HEK293 (cell line): ENCODE results near the gene MAEA.
"Not testable (repeated sequence)": the region's sequence is repeated elsewhere in the genome, so short reads cannot be mapped to it uniquely, and the experiment has no call there.

ENCODE experiments used
- CTCF ChIA-PET: fragments of 350-600 bp; formaldehyde crosslinking; extraction: SDS; loops from one replicate; lab custom pipeline; 2021; ENCODE audit warnings: antibody characterized with exemption; lab: Yijun Ruan, JAX
- POLR2A ChIA-PET: fragments of 300-600 bp; formaldehyde crosslinking; extraction: SDS; loops from one replicate; lab custom pipeline; 2020; ENCODE audit warnings: antibody characterized with exemption, inconsistent platforms; lab: Yijun Ruan, JAX
- H3K27ac ChIP-seq: fragments of 200-500 bp; sonication (Bioruptor generic); 2 replicates; pipeline ENCODE4 v1.5.1; 2014; ENCODE audit warnings: low read depth, low read length, control low read depth, inconsistent platforms; ENCODE audit errors: extremely low read depth
- H3K36me3 ChIP-seq, 2 experiments: fragments of 200-500 bp in 1 of 2; sonication (Bioruptor generic) in 1 of 2; 1 replicate in 1 of 2; 2 replicates in 1 of 2; pipeline ENCODE4 v1.5.1; 2014 to 2017; ENCODE audit warnings: inconsistent platforms in 2 of 2, low read length in 2 of 2; ENCODE audit not compliant: control insufficient read depth in 2 of 2, insufficient read depth in 1 of 2
- H3K4me1 ChIP-seq: fragments of 200-500 bp; sonication (Bioruptor generic); 2 replicates; pipeline ENCODE4 v1.5.1; 2014; ENCODE audit warnings: mild to moderate bottlenecking, low read length, inconsistent platforms; ENCODE audit not compliant: control insufficient read depth, insufficient read depth
- H3K4me3 ChIP-seq: 2 replicates; pipeline ENCODE4 v1.5.1; 2011; ENCODE audit warnings: low read depth, mild to moderate bottlenecking, control low read depth, low read length, moderate library complexity
- H3K9me3 ChIP-seq: fragments of 200-500 bp; sonication (Bioruptor generic); 2 replicates; pipeline ENCODE4 v1.5.1; 2014; ENCODE audit warnings: low read depth, low read length, inconsistent platforms; ENCODE audit not compliant: control insufficient read depth, insufficient read depth
- GFI1B ChIP-seq: fragments of 450-650 bp; formaldehyde crosslinking; IDR thresholded peaks from 2 replicates; pipeline ENCODE4 v1.5.1; 2016; ENCODE audit warnings: missing biosample characterization, missing genetic modification characterization
- KLF10 ChIP-seq: fragments of 450-650 bp; IDR thresholded peaks from 2 replicates; pipeline ENCODE4 v1.5.1; 2018; ENCODE audit warnings: missing biosample characterization, mild to moderate bottlenecking, missing genetic modification characterization
- KLF16 ChIP-seq: fragments of 450-650 bp; formaldehyde crosslinking; IDR thresholded peaks from 2 replicates; pipeline ENCODE4 v1.5.1; 2017; ENCODE audit warnings: missing biosample characterization, missing genetic modification characterization
- ZBTB8A ChIP-seq: fragments of 450-650 bp; formaldehyde crosslinking; IDR thresholded peaks from 2 replicates; pipeline ENCODE4 v1.5.1; 2016; ENCODE audit warnings: missing biosample characterization, missing genetic modification characterization
- ZNF132 ChIP-seq: fragments of 450-650 bp; formaldehyde crosslinking; IDR thresholded peaks from 2 replicates; pipeline ENCODE4 v1.5.1; 2017; ENCODE audit warnings: missing biosample characterization, missing genetic modification characterization, borderline replicate concordance
- ZNF157 ChIP-seq: fragments of 450-650 bp; formaldehyde crosslinking; IDR thresholded peaks from 2 replicates; pipeline ENCODE4 v1.5.1; 2016; ENCODE audit warnings: missing biosample characterization, missing genetic modification characterization
- ZNF214 ChIP-seq: fragments of 450-650 bp; formaldehyde crosslinking; IDR thresholded peaks from 2 replicates; pipeline ENCODE4 v1.5.1; 2017; ENCODE audit warnings: missing biosample characterization, mild to moderate bottlenecking, missing genetic modification characterization, borderline replicate concordance
- ZNF239 ChIP-seq: fragments of 450-650 bp; formaldehyde crosslinking; IDR thresholded peaks from 2 replicates; pipeline ENCODE4 v1.5.1; 2016; ENCODE audit warnings: missing biosample characterization, missing genetic modification characterization
- ZNF311 ChIP-seq: fragments of 450-650 bp; formaldehyde crosslinking; IDR thresholded peaks from 2 replicates; pipeline ENCODE4 v1.5.1; 2017; ENCODE audit warnings: missing biosample characterization, missing genetic modification characterization, borderline replicate concordance
- ZNF341 ChIP-seq: fragments of 450-650 bp; formaldehyde crosslinking; IDR thresholded peaks from 2 replicates; pipeline ENCODE4; 2016; ENCODE audit warnings: low read depth, missing biosample characterization, missing genetic modification characterization
- ZNF366 ChIP-seq: fragments of 450-650 bp; formaldehyde crosslinking; conservative IDR thresholded peaks from 2 replicates; pipeline ENCODE4 v1.5.1; 2016; ENCODE audit warnings: missing biosample characterization, missing genetic modification characterization
- ZNF426 ChIP-seq: fragments of 450-650 bp; formaldehyde crosslinking; IDR thresholded peaks from 2 replicates; pipeline ENCODE4 v1.5.1; 2017; ENCODE audit warnings: missing biosample characterization, missing genetic modification characterization, mild to moderate bottlenecking, inconsistent platforms, moderate library complexity
- ZNF555 ChIP-seq: fragments of 450-650 bp; formaldehyde crosslinking; conservative IDR thresholded peaks from 2 replicates; pipeline ENCODE4 v1.5.1; 2017; ENCODE audit warnings: missing biosample characterization, mild to moderate bottlenecking, missing genetic modification characterization, inconsistent platforms
- ZNF701 ChIP-seq: fragments of 450-650 bp; formaldehyde crosslinking; IDR thresholded peaks from 2 replicates; pipeline ENCODE4 v1.5.1; 2016; ENCODE audit warnings: missing biosample characterization, missing genetic modification characterization
- ZNF747 ChIP-seq: fragments of 450-650 bp; formaldehyde crosslinking; IDR thresholded peaks from 2 replicates; pipeline ENCODE4 v1.5.1; 2016; ENCODE audit warnings: missing biosample characterization, missing genetic modification characterization
- ZNF76 ChIP-seq: fragments of 450-650 bp; formaldehyde crosslinking; IDR thresholded peaks from 2 replicates; pipeline ENCODE4; 2016; ENCODE audit warnings: low read depth, missing biosample characterization, missing genetic modification characterization, borderline replicate concordance
- ZNF830 ChIP-seq: fragments of 450-650 bp; IDR thresholded peaks from 2 replicates; pipeline ENCODE4 v1.5.0; 2018; ENCODE audit warnings: missing biosample characterization, missing genetic modification characterization, low read depth, mild to moderate bottlenecking, moderate library complexity
- ZSCAN16 ChIP-seq: fragments of 450-650 bp; formaldehyde crosslinking; IDR thresholded peaks from 2 replicates; pipeline ENCODE4 v1.5.1; 2016; ENCODE audit warnings: missing biosample characterization, missing genetic modification characterization
- TF ChIP-seq, protein P1 (sequence below): fragments of 450-650 bp; formaldehyde crosslinking; IDR thresholded peaks from 2 replicates; pipeline ENCODE4 v1.5.1; 2016; ENCODE audit warnings: missing biosample characterization, missing genetic modification characterization
- TF ChIP-seq, protein P2 (sequence below): fragments of 450-650 bp; formaldehyde crosslinking; IDR thresholded peaks from 2 replicates; pipeline ENCODE4 v1.5.1; 2016; ENCODE audit warnings: missing biosample characterization, missing genetic modification characterization
- TF ChIP-seq, protein P3 (sequence below): fragments of 450-650 bp; formaldehyde crosslinking; IDR thresholded peaks from 2 replicates; pipeline ENCODE4 v1.5.1; 2017; ENCODE audit warnings: missing biosample characterization, missing genetic modification characterization
- TF ChIP-seq, protein P4 (sequence below): fragments of 450-650 bp; formaldehyde crosslinking; IDR thresholded peaks from 2 replicates; pipeline ENCODE4 v1.5.1; 2016; ENCODE audit warnings: missing biosample characterization, missing genetic modification characterization
- TF ChIP-seq, protein P5 (sequence below): fragments of 450-650 bp; formaldehyde crosslinking; IDR thresholded peaks from 2 replicates; pipeline ENCODE4 v1.5.1; 2017; ENCODE audit warnings: missing biosample characterization, missing genetic modification characterization

The MAEA gene

DNA sequence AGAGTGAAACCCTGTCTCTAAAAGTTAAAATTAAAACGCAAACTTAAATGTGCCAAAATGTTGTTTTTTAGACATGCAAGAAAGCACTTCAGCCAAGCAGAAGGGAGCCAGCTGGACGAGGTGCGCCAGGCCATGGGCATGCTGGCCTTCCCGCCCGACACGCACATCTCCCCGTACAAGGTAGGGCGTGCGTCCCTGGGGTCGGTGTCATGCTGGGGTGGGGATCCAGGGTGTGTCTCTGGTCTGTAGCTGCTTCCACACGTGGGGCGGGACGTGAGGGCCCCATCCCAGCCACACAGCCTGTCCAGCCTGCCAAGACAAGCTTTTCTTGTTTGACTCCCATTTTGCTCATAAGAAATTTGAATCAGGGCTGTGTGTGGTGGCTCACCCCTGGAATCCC is 43.0 kb downstream of the MAEA start:
- Histone ChIP-seq H3K27ac (no peak overlapping the region), H3K4me1 (no peaks in the 10 kb centered on the region), H3K4me3 (no peak overlapping the region), H3K36me3 (peaks cover 0 to 82% of the 10 kb centered on the region in 2 experiments; a peak in 1 of 3 replicates), H3K9me3 (no peaks in the 10 kb centered on the region)
- no peak for TF ChIP-seq ZNF157 (tag by site-specific recombination)
- TF ChIP-seq ZNF555 (tag by site-specific recombination), result no peak
- TF ChIP-seq, protein P1, sequence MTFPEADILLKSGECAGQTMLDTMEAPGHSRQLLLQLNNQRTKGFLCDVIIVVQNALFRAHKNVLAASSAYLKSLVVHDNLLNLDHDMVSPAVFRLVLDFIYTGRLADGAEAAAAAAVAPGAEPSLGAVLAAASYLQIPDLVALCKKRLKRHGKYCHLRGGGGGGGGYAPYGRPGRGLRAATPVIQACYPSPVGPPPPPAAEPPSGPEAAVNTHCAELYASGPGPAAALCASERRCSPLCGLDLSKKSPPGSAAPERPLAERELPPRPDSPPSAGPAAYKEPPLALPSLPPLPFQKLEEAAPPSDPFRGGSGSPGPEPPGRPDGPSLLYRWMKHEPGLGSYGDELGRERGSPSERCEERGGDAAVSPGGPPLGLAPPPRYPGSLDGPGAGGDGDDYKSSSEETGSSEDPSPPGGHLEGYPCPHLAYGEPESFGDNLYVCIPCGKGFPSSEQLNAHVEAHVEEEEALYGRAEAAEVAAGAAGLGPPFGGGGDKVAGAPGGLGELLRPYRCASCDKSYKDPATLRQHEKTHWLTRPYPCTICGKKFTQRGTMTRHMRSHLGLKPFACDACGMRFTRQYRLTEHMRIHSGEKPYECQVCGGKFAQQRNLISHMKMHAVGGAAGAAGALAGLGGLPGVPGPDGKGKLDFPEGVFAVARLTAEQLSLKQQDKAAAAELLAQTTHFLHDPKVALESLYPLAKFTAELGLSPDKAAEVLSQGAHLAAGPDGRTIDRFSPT (tag by site-specific recombination), result no peak
- no peak for TF ChIP-seq ZSCAN16 (tag by site-specific recombination)
- no peak for TF ChIP-seq ZNF426 (tag by site-specific recombination)
- ChIA-PET POLR2A (no interaction called here), CTCF (no interaction called here)

DNA sequence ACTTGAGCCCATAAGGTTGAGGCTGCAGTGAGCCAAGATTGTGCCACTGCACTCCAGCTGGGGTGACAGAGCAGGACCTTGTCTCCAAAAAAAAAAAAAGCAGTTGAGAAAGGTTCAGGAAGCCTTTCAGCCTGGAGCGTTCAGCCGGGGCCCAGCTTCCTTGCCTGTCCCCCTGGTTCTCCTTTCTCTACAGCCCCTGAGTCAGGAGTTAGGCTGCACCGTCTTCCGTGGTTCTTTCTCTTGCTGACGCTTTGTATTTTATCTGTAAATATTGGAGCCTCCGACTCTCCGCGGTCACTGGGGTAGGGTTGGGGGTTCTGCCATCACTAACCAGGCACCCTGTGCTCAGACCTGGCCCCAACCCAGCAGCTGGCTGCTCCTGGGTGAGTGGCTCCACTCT is 43.6 kb downstream of the MAEA start:
- ChIA-PET POLR2A (no interaction called here), CTCF (no interaction called here)
- no peak overlapping the region for H3K27ac ChIP-seq
- peaks cover 0 to 82% of the 10 kb centered on the region in 2 experiments; a peak in 1 of 3 replicates for H3K36me3 ChIP-seq
- no peaks in the 10 kb centered on the region for H3K4me1 ChIP-seq
- TF ChIP-seq ZNF311 (no peak), GFI1B (no peak), ZNF701 (tag by site-specific recombination) (no peak), ZNF157 (tag by site-specific recombination) (no peak), ZNF830 (tag by site-specific recombination) (no peak), ZNF341 (tag by site-specific recombination) (no peak), ZBTB8A (tag by site-specific recombination) (no peak), ZNF132 (tag by site-specific recombination) (no peak), ZNF239 (tag by site-specific recombination) (no peak), KLF16 (tag by site-specific recombination) (no peak), ZNF747 (tag by site-specific recombination) (no peak), ZNF76 (no peak), ZNF214 (tag by site-specific recombination) (no peak), KLF10 (no peak), ZNF366 (tag by site-specific recombination) (no peak)
- TF ChIP-seq, protein P2, sequence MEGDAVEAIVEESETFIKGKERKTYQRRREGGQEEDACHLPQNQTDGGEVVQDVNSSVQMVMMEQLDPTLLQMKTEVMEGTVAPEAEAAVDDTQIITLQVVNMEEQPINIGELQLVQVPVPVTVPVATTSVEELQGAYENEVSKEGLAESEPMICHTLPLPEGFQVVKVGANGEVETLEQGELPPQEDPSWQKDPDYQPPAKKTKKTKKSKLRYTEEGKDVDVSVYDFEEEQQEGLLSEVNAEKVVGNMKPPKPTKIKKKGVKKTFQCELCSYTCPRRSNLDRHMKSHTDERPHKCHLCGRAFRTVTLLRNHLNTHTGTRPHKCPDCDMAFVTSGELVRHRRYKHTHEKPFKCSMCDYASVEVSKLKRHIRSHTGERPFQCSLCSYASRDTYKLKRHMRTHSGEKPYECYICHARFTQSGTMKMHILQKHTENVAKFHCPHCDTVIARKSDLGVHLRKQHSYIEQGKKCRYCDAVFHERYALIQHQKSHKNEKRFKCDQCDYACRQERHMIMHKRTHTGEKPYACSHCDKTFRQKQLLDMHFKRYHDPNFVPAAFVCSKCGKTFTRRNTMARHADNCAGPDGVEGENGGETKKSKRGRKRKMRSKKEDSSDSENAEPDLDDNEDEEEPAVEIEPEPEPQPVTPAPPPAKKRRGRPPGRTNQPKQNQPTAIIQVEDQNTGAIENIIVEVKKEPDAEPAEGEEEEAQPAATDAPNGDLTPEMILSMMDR (tag by site-specific recombination), result no peak
- TF ChIP-seq, protein P3, sequence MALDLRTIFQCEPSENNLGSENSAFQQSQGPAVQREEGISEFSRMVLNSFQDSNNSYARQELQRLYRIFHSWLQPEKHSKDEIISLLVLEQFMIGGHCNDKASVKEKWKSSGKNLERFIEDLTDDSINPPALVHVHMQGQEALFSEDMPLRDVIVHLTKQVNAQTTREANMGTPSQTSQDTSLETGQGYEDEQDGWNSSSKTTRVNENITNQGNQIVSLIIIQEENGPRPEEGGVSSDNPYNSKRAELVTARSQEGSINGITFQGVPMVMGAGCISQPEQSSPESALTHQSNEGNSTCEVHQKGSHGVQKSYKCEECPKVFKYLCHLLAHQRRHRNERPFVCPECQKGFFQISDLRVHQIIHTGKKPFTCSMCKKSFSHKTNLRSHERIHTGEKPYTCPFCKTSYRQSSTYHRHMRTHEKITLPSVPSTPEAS, result no peak
- TF ChIP-seq, protein P4, sequence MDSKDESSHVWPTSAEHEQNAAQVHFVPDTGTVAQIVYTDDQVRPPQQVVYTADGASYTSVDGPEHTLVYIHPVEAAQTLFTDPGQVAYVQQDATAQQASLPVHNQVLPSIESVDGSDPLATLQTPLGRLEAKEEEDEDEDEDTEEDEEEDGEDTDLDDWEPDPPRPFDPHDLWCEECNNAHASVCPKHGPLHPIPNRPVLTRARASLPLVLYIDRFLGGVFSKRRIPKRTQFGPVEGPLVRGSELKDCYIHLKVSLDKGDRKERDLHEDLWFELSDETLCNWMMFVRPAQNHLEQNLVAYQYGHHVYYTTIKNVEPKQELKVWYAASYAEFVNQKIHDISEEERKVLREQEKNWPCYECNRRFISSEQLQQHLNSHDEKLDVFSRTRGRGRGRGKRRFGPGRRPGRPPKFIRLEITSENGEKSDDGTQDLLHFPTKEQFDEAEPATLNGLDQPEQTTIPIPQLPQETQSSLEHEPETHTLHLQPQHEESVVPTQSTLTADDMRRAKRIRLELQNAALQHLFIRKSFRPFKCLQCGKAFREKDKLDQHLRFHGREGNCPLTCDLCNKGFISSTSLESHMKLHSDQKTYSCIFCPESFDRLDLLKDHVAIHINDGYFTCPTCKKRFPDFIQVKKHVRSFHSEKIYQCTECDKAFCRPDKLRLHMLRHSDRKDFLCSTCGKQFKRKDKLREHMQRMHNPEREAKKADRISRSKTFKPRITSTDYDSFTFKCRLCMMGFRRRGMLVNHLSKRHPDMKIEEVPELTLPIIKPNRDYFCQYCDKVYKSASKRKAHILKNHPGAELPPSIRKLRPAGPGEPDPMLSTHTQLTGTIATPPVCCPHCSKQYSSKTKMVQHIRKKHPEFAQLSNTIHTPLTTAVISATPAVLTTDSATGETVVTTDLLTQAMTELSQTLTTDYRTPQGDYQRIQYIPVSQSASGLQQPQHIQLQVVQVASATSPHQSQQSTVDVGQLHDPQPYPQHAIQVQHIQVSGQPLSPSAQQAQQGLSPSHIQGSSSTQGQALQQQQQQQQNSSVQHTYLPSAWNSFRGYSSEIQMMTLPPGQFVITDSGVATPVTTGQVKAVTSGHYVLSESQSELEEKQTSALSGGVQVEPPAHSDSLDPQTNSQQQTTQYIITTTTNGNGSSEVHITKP (tag by site-specific recombination), result no peak
- TF ChIP-seq, protein P5, sequence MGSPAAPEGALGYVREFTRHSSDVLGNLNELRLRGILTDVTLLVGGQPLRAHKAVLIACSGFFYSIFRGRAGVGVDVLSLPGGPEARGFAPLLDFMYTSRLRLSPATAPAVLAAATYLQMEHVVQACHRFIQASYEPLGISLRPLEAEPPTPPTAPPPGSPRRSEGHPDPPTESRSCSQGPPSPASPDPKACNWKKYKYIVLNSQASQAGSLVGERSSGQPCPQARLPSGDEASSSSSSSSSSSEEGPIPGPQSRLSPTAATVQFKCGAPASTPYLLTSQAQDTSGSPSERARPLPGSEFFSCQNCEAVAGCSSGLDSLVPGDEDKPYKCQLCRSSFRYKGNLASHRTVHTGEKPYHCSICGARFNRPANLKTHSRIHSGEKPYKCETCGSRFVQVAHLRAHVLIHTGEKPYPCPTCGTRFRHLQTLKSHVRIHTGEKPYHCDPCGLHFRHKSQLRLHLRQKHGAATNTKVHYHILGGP, result no peak
- H3K4me3 ChIP-seq, result no peak overlapping the region
- no peaks in the 10 kb centered on the region for H3K9me3 ChIP-seq

DNA sequence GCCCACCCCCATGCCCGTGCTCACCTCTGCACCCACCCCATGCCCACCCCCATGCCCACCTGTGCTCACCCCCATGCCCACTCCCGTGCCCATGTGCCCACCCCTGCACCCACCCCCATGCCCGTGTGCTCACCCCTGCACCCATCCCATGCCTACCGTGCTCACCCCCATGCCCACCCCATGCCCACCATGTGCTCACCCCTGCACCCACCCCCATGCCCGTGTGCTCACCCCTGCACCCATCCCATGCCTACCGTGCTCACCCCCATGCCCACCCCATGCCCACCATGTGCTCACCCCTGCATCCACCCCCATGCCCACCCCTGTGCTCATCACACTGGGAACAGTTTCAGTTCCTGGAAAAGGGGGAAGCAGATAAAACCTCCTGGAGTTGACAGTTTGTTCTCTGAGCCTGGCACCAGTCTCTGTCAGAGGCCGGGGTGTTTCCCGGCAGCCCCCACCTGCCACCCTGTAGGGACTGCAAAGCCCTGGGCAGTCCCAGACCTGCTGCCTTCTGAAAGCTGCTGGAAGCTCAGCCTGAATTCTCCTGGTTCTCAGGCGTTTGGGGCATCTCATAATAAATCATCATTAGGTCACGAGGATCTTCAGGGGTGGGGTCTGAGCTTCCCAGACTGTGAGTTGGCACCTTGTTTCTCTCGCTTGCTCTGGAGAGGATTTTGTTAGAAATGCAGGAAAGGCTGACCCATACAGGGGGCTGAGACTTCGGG is 44.3 kb downstream of the MAEA start:
- H3K4me1 ChIP-seq, H3K9me3 ChIP-seq, H3K27ac ChIP-seq, CTCF ChIA-PET, POLR2A ChIA-PET, H3K4me3 ChIP-seq: not testable (repeated sequence)
- peaks cover 0 to 82% of the 10 kb centered on the region in 2 experiments; a peak in 1 of 3 replicates for H3K36me3 ChIP-seq
